HL-60 (cell line): ENCODE results near the gene PPP1R36.

Experiments
- CTCF ChIP-seq: IDR thresholded peaks from one replicate; pipeline ENCODE4 v1.5.1; 2011; ENCODE audit warnings: low read length, control low read depth, inconsistent platforms; ENCODE audit not compliant: insufficient read depth
- GABPA ChIP-seq: IDR thresholded peaks from 2 replicates; pipeline ENCODE4 v1.6.1; 2012; ENCODE audit warnings: low read depth
- POLR2AphosphoS5 ChIP-seq: IDR thresholded peaks from 2 replicates; pipeline ENCODE4 v1.6.1; 2012; ENCODE audit warnings: low read depth
- REST ChIP-seq: IDR thresholded peaks from 2 replicates; pipeline ENCODE4 v1.6.1; 2012; ENCODE audit warnings: low read depth; ENCODE audit not compliant: insufficient replicate concordance

GRCh38 chr14:64563696-64564095, 13.9 kb downstream of the PPP1R36 start:
- TF ChIP-seq REST (no peak), POLR2AphosphoS5 (no peak), GABPA (no peak), CTCF (no peak)
